Activated CD4-positive, alpha-beta memory T cell treated with anti-CD3 and anti-CD28 coated beads for 36 hours (primary cell): ENCODE data around the gene USP5. TPM values are rescaled to one million over a fixed set of nuclear protein-coding genes. Genes with fewer than 3 reads are reported as not detected.

ENCODE experiments used
- CTCF ChIA-PET: fragments of 350-600 bp; sonication (Branson Sonifier 250); formaldehyde crosslinking; loops from one replicate; lab custom pipeline; 2021; ENCODE audit warnings: antibody characterized with exemption, inconsistent platforms; lab: Charles Lee
- POLR2A ChIA-PET: fragments of 350-600 bp; sonication (Branson Sonifier 250); formaldehyde crosslinking; loops from one replicate; lab custom pipeline; 2021; ENCODE audit warnings: antibody characterized with exemption; lab: Charles Lee
- DNase-seq: peaks from one replicate; pipeline ENCODE4 v3.0.0-alpha.2; 2020
- H3K27ac Mint-ChIP-seq: one replicate; pipeline ENCODE4 v1.8.0; 2021; ENCODE audit warnings: mixed read lengths
- H3K27me3 Mint-ChIP-seq: one replicate; pipeline ENCODE4 v1.8.0; 2021; ENCODE audit warnings: mixed read lengths
- H3K36me3 Mint-ChIP-seq: one replicate; pipeline ENCODE4 v1.8.0; 2021; ENCODE audit warnings: mixed read lengths
- H3K4me1 Mint-ChIP-seq: one replicate; pipeline ENCODE4 v1.8.0; 2021; ENCODE audit warnings: low read depth, mixed read lengths
- H3K4me3 Mint-ChIP-seq: one replicate; pipeline ENCODE4 v1.8.0; 2021; ENCODE audit warnings: mild to moderate bottlenecking, mixed read lengths
- H3K9me3 Mint-ChIP-seq: one replicate; pipeline ENCODE4 v1.8.0; 2021; ENCODE audit warnings: mixed read lengths
- intact Hi-C: fragments of 100-400 bp; cut with micrococcal nuclease; formaldehyde crosslinking; loops from one replicate; pipeline ENCODE4 v1.15.1; 2023
- total RNA-seq, 2 experiments: library from RNA; stranded (reverse); gene quantifications; one replicate each; pipeline ENCODE4 v1.2.3, GENCODE V29; 2021

Gene USP5
- total RNA-seq, 2 experiments from 2014 or later, result 125 to 130 TPM

- Mint-ChIP-seq H3K27me3 (peaks cover 3% of the 10 kb centered on the region), H3K9me3 (no peaks in the 10 kb centered on the region), H3K27ac (no peak overlapping the region), H3K4me3 (no peak overlapping the region), H3K4me1 (peaks cover 11% of the 10 kb centered on the region), H3K36me3 (peaks cover 27% of the 10 kb centered on the region)
- CTCF ChIA-PET, result interaction anchor here (1.0 to 7.0 kb wide), 4 partner anchors 15 to 67 kb away, joined by 3 to 91 read pairs (median 10); partner anchors contain the start of gene MLF2
- POLR2A ChIA-PET, result interaction anchor here (0.5 to 1.3 kb wide), 2 partner anchors 67 to 445 kb away, joined by 3 to 4 read pairs; partner anchors contain the start of genes MLF2 and SCNN1A
- no peak for DNase-seq
- intact Hi-C loops, result no loop called here
Observed at GRCh38 chr12:6820166-6820565, 31.8 kb upstream of the USP5 start.

- peak within 1 kb of the TSS; percentile 26 for H3K4me3 Mint-ChIP-seq
- H3K4me1 Mint-ChIP-seq, result peaks cover 14% of the 10 kb centered on the region
- CTCF ChIA-PET, result interaction anchor here (1.1 to 7.0 kb wide), 4 partner anchors 9 to 68 kb away, joined by 3 to 91 read pairs (median 10); partner anchors contain the start of gene MLF2
- peaks cover 18% of the 10 kb centered on the region for H3K36me3 Mint-ChIP-seq
- DNase-seq, result peak; percentile 30
- no peaks in the 10 kb centered on the region for H3K9me3 Mint-ChIP-seq
- intact Hi-C loops, result loop anchor here (1.0 kb wide), 1 partner anchor 69 kb away; the partner anchor contains the start of gene MLF2
- H3K27ac Mint-ChIP-seq, result no peak within 1 kb of the TSS
- POLR2A ChIA-PET, result interaction anchor here (0.5 to 0.8 kb wide), 2 partner anchors 51 to 130 kb away, joined by 3 read pairs; partner anchors contain the start of gene SPSB2
- peaks cover 12% of the 10 kb centered on the region for H3K27me3 Mint-ChIP-seq
Observed at GRCh38 chr12:6821591-6822425, 30.1 kb upstream of the USP5 start, which contains the start of gene GPR162. Gene GPR162 (plus strand): TSS chr12:6821821. CDS start chr12:6823899, 2,078 bp downstream.

GRCh38 chr12:6822426-6823135 lies 29.4 kb upstream of the USP5 start:
- POLR2A ChIA-PET, result no interaction called here

GRCh38 chr12:6823182-6824084 lies 28.5 kb upstream of the USP5 start:
- POLR2A ChIA-PET, result no interaction called here
- CTCF ChIA-PET, result interaction anchor here (1.3 to 7.0 kb wide), 6 partner anchors 12 to 202 kb away, joined by 4 to 91 read pairs (median 8); partner anchors contain the start of gene MLF2
- no peaks in the 10 kb centered on the region for H3K9me3 Mint-ChIP-seq
- H3K27me3 Mint-ChIP-seq, result peaks cover 22% of the 10 kb centered on the region
- H3K4me3 Mint-ChIP-seq, result no peak overlapping the region
- H3K27ac Mint-ChIP-seq, result no peak overlapping the region
- DNase-seq, result no peak
- peaks cover 7% of the 10 kb centered on the region for H3K36me3 Mint-ChIP-seq
- intact Hi-C loops, result no loop called here
- H3K4me1 Mint-ChIP-seq, result peaks cover 21% of the 10 kb centered on the region

More at GRCh38 chr12:6822426-6823135, 29.4 kb upstream of the USP5 start:
- Mint-ChIP-seq H3K4me3 (no peak overlapping the region), H3K36me3 (peaks cover 14% of the 10 kb centered on the region), H3K27me3 (peaks cover 19% of the 10 kb centered on the region), H3K9me3 (no peaks in the 10 kb centered on the region), H3K27ac (no peak overlapping the region), H3K4me1 (peaks cover 18% of the 10 kb centered on the region)
- CTCF ChIA-PET, result interaction anchor here (1.1 to 7.0 kb wide), 5 partner anchors 8 to 69 kb away, joined by 3 to 91 read pairs (median 12); partner anchors contain the start of gene MLF2
- intact Hi-C loops, result no loop called here
- no peak for DNase-seq

GRCh38 chr12:6824085-6824775 lies 27.7 kb upstream of the USP5 start:
- Mint-ChIP-seq H3K36me3 (peaks cover 3% of the 10 kb centered on the region), H3K27ac (no peak overlapping the region), H3K4me1 (peaks cover 27% of the 10 kb centered on the region), H3K27me3 (peaks cover 26% of the 10 kb centered on the region), H3K9me3 (no peaks in the 10 kb centered on the region), H3K4me3 (no peak overlapping the region)
- no peak for DNase-seq
- intact Hi-C loops, result no loop called here
- POLR2A ChIA-PET, result no interaction called here
- CTCF ChIA-PET, result interaction anchor here (0.7 to 7.0 kb wide), 22 partner anchors 7 to 203 kb away, joined by 3 to 91 read pairs (median 6); partner anchors contain the start of genes CD4, MLF2, PTMS and SPSB2

- Mint-ChIP-seq H3K9me3 (no peaks in the 10 kb centered on the region), H3K27ac (no peak overlapping the region), H3K36me3 (no peaks in the 10 kb centered on the region), H3K4me3 (no peak overlapping the region), H3K27me3 (peaks cover 29% of the 10 kb centered on the region), H3K4me1 (peaks cover 30% of the 10 kb centered on the region)
- ChIA-PET POLR2A (interaction anchor here (1.1 kb wide), 1 partner anchor 71 kb away, joined by 3 read pairs; no protein-coding TSS in a partner anchor), CTCF (interaction anchor here (0.7 to 7.0 kb wide), 24 partner anchors 8 to 204 kb away, joined by 3 to 91 read pairs (median 6); partner anchors contain the start of genes CD4, CDCA3, COPS7A and MLF2)
- DNase-seq, result no peak
- intact Hi-C loops, result loop anchor here (1.0 to 5.0 kb wide), 4 partner anchors 72 to 208 kb away; partner anchors contain the start of genes MLF2 and ZNF384
Observed at GRCh38 chr12:6824901-6825381, 27.0 kb upstream of the USP5 start.

- Mint-ChIP-seq H3K9me3 (no peaks in the 10 kb centered on the region), H3K27me3 (peaks cover 29% of the 10 kb centered on the region), H3K27ac (peak overlapping the region; percentile 16), H3K4me3 (no peak overlapping the region), H3K4me1 (peaks cover 30% of the 10 kb centered on the region), H3K36me3 (no peaks in the 10 kb centered on the region)
- CTCF ChIA-PET, result interaction anchor here (0.6 to 7.0 kb wide), 28 partner anchors 9 to 141 kb away, joined by 3 to 91 read pairs (median 5); partner anchors contain the start of genes CD4, CDCA3, COPS7A and MLF2
- POLR2A ChIA-PET, result interaction anchor here (1.1 kb wide), 1 partner anchor 72 kb away, joined by 3 read pairs; no protein-coding TSS in a partner anchor
- peak; percentile 90 for DNase-seq
- intact Hi-C loops, result loop anchor here (1.0 to 5.0 kb wide), 5 partner anchors 33 to 208 kb away; partner anchors contain the start of genes MLF2 and ZNF384
Observed at GRCh38 chr12:6825398-6826124, 26.4 kb upstream of the USP5 start.

- intact Hi-C loops, result loop anchor here (2.0 to 5.0 kb wide), 3 partner anchors 33 to 209 kb away; partner anchors contain the start of gene ZNF384
- Mint-ChIP-seq H3K4me1 (peaks cover 24% of the 10 kb centered on the region), H3K9me3 (no peaks in the 10 kb centered on the region), H3K36me3 (no peaks in the 10 kb centered on the region), H3K4me3 (no peak overlapping the region), H3K27ac (no peak overlapping the region), H3K27me3 (peaks cover 29% of the 10 kb centered on the region)
- POLR2A ChIA-PET, result no interaction called here
- CTCF ChIA-PET, result interaction anchor here (0.5 to 7.0 kb wide), 19 partner anchors 9 to 142 kb away, joined by 3 to 91 read pairs (median 5); partner anchors contain the start of genes CD4, CDCA3, COPS7A and MLF2
- DNase-seq, result no peak
Observed at GRCh38 chr12:6826125-6826733, 25.7 kb upstream of the USP5 start.

- Mint-ChIP-seq H3K36me3 (no peaks in the 10 kb centered on the region), H3K4me1 (peaks cover 21% of the 10 kb centered on the region), H3K4me3 (peak overlapping the region; percentile 9), H3K27me3 (peaks cover 29% of the 10 kb centered on the region), H3K27ac (no peak overlapping the region), H3K9me3 (no peaks in the 10 kb centered on the region)
- ChIA-PET POLR2A (no interaction called here), CTCF (interaction anchor here (0.5 to 7.0 kb wide), 13 partner anchors 8 to 143 kb away, joined by 3 to 91 read pairs (median 6); partner anchors contain the start of genes CD4, CDCA3, MLF2 and SPSB2)
- intact Hi-C loops, result loop anchor here (2.0 to 5.0 kb wide), 3 partner anchors 34 to 210 kb away; partner anchors contain the start of gene ZNF384
- no peak for DNase-seq
Observed at GRCh38 chr12:6826734-6827436, 25.1 kb upstream of the USP5 start.
